HG02973 (cell line): ENCODE measurements around the gene GPBAR1.
A peak's percentile ranks its signal among the peaks of the same experiment; 100 is the strongest.

ENCODE experiments used
- ATAC-seq: cut with Tn5 transposase; IDR thresholded peaks from one replicate; pipeline ENCODE4 v1.9.1; 2021; ENCODE audit warnings: moderate library complexity; ENCODE audit not compliant: unreplicated experiment

Gene GPBAR1, protein sequence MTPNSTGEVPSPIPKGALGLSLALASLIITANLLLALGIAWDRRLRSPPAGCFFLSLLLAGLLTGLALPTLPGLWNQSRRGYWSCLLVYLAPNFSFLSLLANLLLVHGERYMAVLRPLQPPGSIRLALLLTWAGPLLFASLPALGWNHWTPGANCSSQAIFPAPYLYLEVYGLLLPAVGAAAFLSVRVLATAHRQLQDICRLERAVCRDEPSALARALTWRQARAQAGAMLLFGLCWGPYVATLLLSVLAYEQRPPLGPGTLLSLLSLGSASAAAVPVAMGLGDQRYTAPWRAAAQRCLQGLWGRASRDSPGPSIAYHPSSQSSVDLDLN

GRCh38 chr2:218260742-218261422, at the start of gene GPBAR1:
TSS of gene GPBAR1 (plus strand) at chr2:218261015. CDS start at chr2:218262725, 1,710 bp downstream.
- ATAC-seq = no peak

GRCh38 chr2:218214116-218214515, 46.7 kb upstream of the GPBAR1 start:
- ATAC-seq = no peak

DNA sequence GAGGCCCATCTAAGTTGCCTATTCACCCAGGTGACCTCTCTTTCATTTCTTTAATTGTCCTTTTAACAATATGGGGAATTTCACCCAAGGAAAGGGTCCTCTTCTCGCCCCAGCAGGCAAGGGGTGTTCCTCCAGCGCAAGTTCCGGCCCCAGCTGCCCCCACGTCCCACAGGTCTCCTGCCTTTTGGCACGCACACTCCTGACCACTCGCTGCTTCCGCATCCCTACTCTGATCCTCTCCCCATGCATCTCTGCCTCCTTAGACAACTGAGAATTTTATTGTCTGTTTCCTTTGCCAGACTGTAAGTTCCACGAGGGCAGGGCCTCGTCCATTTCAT, 44.5 kb upstream of the GPBAR1 start:
- ATAC-seq = no peak

GRCh38 chr2:218216674-218217359, 44.0 kb upstream of the GPBAR1 start, which contains the start of gene ARPC2:
TSS of gene ARPC2 (plus strand) at chr2:218217189. CDS start at chr2:218217471, 282 bp downstream.
- ATAC-seq = peak; percentile 62

DNA sequence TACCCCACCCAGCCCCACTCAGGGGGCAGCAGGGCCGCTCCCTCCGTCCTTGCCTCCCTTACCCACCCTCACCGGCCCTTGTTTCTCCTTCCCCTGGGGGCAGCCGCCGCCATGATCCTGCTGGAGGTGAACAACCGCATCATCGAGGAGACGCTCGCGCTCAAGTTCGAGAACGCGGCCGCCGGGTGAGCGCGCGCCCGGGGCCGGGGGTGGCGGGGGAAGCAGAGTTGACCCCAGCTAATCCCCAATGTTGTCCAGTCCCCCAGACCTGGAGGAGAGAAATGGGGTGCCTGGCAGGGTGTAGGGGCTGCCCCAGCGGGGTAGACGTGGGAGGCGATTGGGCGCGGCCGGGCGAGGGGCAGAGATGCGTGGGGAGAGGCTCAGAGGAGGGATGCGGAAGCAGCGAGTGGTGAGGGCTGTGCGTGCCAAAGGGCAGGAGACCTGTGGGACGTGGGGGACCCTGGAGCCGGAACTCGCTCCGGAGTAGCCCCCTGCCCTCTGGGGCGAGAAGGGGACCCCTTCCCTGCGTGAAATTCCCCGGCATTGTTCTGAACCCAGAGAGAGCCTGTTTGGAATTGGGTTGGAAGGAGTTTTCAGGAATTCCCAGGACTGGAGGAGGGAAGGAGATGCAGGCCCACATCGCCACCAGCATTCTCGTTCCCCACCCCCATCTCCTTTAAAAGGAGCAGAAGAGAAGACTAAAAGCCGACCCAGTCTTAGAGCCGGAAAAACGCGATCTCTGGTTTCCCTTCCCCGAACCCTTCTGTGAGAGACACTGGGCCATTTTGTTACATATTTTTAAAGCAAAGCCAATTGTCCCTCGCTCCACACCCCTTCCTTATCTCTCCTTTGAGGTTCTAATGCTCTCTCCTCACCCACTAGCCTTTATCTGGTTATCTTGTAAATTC, 43.2 kb upstream of the GPBAR1 start:
- ATAC-seq = peak; percentile 30

DNA sequence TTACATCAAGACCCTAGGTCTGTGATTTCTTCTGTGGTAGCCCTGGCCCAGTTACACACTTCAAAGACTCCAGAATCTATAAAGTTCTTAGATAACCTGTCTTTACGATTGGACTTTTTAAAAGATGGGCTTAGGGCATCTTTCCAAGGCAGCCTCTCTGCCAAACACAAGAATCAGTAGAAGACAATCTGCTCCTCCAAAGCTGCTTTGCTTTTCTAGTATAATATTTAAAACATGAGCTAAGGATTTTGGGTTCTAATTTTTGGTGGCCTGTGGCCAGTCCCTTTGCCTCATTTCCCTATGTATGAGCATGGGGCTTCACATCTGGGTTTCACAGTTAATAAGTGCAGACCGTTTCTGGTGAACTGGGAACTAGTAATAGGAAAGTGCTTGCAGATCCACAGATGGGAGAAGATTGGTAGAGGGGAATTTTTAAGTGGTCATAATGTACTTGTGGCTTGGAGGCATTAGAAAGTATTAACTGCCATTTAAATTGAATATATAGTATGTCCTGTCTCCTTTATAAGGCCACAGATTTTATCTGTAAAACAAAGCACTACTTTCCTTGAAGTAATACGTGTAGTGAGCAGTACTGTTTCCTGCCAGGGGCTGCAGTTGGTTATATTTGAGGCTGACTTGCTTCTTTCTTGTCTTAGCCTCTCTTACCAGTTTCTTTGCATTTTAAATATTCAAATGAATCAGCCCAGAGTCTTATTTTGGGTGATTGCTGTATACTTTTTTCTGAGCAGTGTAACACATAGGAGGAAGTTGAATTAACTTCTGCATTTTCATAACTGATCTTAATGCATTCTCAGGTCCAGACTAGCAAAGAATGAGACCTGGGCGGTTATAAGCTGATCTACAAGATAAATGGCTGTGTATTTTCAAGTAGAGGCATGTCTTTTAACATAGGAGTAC, 42.3 kb upstream of the GPBAR1 start:
- ATAC-seq = peak; percentile 35

- no peak for ATAC-seq
These were observed 40.9 kb upstream of the GPBAR1 start for GRCh38 chr2:218219934-218220333.

GRCh38 chr2:218221000-218221399, 39.8 kb upstream of the GPBAR1 start:
- no peak for ATAC-seq

GRCh38 chr2:218223046-218223445, 37.8 kb upstream of the GPBAR1 start:
- no peak for ATAC-seq

GRCh38 chr2:218224186-218224585, 36.6 kb upstream of the GPBAR1 start:
- ATAC-seq = no peak

DNA sequence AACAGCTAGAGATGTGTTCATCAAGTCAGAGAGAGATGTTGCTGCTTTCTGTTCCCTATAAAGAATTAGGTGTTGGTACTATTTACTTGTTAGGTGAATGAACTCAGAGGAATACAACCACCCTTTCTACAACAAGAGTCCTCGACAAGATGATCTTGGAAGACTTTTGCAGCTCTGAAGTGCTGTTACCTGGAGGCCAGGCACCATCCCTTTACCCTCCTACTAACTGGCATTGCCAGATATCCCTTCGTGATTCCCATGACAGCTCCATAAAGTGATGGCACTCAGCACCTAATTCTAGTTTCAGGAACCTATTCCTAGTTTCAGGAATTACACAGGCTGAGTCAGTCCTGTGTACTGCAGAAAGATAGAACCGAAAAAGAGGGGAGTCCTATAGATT, 33.9 kb upstream of the GPBAR1 start:
- ATAC-seq = no peak

DNA sequence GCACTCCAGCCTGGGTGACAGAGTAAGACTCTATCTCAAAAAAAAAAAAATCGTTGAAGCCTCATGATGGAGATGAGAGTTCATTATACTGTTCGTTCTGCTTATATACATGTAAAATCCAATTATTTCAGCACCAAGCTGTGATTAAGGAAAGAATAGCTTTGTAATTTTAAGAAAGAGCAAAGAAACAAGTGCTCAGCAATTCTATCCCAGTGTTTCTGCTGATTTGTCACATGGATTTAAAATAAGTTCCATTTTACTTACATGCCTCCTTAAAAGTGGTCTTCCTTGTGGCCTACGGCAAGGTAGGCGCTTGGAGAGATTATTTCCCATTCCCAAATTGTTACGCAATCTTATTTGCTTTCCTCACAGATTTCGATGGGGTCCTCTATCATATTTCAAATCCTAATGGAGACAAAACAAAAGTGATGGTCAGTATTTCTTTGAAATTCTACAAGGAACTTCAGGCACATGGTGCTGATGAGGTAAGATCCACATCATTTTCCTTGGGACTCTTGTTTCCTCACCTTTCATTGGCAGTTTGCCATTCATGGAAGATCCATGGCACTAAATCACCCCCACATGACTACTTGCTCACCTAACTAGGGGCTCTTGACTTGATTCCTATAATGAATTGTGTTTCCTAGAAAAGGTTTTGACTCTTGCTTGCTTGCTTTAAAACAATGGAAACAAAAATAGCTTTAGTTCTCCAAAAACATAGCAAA, 32.3 kb upstream of the GPBAR1 start:
- no peak for ATAC-seq

DNA sequence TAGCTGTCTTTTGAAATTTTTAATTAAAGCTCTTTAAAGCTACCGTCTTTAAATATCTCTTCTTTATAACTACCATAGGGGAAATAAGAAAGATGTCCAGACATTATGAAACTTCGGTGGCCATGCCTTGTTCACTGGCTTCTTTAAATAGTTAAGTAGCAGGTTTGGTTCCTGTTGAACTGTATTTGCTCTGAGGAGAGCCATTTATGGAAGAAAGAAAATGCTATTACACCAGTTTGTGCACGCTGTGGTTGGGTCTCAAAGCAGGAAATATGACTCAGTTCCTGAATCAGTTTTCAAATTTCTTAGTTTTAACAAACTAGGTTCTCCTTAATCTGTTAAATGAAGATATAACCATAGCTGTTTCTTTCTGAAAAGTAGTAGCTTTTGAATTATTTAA, 31.6 kb upstream of the GPBAR1 start:
- ATAC-seq = peak; percentile 92

DNA sequence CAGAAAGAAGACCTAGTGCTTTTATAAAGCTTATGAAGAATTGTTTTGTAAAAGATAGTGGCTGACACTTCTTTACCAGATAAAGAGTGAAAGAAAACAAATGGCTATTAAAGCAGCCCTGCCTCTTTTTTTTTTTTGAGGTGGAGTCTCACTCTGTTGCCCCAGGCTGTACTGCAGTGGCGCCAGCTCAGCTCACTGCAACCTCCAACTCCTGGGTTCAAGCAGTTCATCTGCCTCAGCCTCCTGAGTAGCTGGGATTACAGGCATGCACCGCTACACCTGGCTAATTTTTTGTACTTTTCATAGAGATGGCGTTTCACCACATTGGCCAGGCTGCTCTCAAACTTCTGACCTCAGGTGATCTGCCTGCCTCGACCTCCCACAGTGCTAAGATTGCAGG, 31.0 kb upstream of the GPBAR1 start:
- ATAC-seq = no peak

- ATAC-seq = peak; percentile 68
These were observed 29.9 kb upstream of the GPBAR1 start for GRCh38 chr2:218230882-218231281.

DNA sequence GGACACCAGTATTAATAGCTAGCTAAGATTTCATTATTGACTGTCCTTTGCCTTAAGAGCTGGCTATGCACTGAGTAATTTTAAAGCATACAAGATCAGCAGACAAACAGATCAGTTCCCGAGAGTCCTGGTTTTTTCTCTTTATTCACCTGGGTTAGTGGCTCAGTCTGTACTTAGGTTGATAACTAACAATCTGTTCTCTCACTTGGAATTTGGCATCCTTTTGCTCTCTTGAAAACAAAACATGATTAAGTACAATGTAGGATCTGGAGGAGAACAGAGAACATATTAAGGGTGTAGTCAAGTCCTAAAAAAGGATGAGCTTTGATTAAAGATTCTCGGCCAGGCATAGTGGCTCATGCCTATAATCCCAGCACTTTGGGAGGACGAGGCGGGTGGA, 27.3 kb upstream of the GPBAR1 start:
- no peak for ATAC-seq

DNA sequence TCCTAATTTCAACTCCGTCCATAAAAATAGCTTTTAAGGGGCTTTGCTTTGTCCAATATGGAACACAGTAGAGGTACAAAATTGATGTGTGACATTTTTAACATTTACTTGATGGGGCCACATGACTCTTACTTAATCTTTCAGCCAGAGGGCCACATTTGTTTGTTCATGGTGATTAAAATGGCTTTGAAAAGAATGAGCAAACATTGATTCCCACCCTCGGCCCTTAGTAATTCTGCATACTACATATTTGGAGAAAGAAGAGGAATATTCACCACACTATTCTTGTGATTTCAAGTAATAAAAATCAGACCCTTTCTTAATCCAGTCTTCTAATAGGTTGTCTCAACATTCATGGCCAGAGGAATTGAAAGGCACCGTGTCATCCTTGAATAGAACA, 26.3 kb upstream of the GPBAR1 start:
- ATAC-seq = no peak

DNA sequence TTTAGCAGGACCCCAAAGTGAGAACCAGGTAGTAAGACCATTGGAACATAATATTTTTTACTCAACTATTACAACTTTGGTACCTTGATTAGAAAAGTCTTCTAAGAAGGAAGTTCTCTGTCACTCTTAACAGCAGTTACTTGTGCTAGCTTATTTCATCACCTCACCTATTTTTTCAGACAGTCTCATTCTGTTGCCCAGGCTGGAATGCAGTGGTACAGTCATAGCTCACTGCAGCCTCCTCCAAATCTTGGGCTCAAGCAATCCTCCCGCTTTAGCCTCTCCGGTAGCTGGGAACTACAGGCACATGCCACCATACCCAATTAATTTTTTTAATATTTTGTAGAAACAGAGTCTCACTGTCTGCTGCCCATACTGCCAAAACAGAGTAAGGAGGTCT, 25.8 kb upstream of the GPBAR1 start:
- ATAC-seq = no peak

GRCh38 chr2:218236829-218237228, 24.0 kb upstream of the GPBAR1 start:
- no peak for ATAC-seq
